Medulla oblongata (tissue), 1 donor: ENCODE measurements around the gene SH3BP5.

Source experiments
- DNase-seq: peaks from one replicate; pipeline ENCODE4 v3.0.0-alpha.2; 2015; ENCODE audit errors: extremely low spot score

Gene SH3BP5

DNA sequence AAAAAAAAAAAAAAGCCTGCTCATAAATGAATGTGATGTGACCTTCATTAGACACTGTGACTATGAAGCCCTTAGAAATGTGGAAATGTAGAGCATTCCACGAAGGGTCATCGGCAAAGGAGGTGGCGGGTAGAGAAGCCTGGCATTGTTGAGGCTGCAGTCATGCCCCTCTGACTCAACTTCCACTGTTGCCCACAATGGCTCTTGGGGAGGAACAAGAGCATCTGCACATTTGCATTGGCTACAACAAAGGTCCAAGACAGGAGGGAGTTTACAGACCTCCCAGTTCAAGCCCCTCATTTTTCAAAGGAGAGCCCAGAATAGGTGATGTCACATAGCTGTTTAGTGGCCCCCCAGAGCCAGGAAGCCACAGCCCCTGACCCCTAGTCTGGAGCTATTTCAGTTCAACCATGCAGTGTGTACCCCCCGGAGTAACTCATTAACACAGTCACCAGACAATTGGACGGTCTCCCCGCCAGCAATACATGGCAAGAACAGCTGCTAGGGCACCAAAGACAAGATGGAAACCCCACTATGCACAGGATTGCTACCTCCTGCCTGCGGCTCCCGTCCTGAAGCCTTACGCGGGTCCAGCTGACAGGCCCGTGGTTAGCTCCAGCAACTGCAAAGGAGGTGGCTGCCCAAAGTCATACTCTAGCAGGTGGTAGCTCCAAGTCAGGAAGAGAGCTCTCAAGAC is 56.2 kb downstream of the SH3BP5 start:
- no peak for DNase-seq

DNA sequence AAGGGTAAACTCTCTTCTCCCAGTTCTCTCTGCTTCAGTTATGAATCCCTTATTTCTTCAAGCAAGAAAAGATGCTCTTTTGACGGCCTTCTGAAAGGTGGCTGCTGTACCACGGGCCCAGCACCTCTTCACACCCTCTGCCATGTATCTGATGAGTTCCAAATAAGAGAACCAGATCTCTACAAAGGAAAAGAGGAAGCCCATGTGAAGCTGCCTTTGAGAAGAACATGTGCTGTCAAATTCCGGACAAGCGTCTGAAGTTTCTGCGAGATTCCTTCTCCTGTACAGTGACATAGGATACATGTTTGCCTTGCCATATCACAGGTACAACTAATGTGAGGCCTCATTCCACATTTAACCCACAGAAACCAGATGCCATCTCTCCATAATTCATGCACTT is 59.2 kb downstream of the SH3BP5 start:
- DNase-seq: no peak

DNA sequence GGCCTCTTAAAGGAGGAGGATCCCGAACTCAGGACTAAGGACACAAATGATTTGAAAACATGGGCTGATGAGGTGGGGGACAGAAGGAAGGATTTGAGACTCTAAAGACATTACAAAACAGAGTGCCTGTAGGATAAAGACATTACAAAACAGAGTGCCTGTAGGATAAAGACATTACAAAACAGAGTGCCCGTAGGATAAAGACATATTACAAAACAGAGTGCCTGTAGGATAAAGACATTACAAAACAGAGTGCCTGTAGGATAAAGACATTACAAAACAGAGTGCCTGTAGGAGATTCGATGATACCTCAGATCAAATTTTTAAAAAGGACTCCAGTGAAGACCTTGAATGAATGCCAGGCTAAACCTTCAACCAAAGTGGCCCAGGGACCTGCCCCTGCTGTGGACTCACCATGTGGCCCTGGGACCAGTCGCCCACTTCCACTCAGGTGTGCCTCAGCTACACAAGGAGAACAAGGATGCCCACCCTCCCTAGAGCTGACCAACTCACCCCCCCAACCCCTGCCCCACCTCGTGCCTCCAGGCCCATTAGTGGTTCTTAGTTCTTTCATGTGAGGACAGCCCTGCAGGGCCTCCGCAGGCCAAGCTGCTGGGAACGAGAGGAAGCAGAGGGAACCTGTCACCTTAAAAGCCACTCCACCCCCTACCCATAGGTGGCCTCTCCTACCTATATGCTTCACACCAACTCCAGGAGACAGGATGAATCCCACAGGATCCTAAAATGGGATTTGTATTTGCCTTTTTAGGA is 59.8 kb downstream of the SH3BP5 start:
- no peak for DNase-seq

DNA sequence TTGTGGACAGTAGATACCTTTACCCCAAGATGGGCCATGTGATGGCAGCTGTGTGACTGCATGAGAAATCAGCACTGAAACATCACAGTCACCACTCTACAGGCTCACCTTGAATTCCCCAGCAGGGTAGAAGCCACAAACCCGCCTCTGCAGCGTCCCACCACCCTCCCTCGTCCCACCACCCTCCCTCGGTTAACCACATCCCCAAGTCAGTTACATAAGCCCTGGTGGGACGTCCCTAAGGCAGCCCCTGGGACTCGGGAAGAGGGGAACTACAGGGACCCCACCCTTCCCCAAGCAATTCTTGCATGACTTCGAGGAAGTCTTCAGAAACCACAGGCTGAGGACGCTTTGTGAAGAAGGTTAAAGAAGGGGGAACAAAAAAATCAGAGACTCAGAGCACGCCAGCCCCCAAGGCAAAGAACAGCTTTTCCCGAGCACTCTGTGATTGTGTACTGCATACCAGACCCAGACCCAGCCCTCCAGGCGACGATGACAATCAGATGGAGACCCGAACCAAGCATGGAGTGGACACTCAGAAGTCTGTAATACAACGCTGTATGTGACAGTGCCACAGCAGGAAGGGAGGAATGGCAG is 60.5 kb downstream of the SH3BP5 start:
- no peak for DNase-seq

DNA sequence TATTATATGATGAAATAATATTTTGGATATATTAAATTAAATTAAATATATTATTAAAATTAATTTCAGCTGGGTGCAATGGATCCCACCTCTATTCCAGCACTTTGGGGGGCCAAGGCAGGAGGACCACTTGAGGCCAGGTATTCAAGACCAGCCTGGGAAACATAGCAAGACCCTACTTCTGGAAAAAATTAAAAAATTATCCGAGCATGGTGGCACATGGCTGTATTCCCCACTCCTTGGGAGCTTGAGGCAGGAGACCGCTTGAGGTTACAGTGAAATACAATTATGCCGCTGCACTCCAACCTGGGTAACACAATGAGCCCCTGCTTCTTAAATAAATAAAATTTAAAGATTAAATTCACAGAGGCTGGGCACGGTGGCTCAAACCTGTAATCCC is 61.4 kb downstream of the SH3BP5 start:
- DNase-seq: no peak

DNA sequence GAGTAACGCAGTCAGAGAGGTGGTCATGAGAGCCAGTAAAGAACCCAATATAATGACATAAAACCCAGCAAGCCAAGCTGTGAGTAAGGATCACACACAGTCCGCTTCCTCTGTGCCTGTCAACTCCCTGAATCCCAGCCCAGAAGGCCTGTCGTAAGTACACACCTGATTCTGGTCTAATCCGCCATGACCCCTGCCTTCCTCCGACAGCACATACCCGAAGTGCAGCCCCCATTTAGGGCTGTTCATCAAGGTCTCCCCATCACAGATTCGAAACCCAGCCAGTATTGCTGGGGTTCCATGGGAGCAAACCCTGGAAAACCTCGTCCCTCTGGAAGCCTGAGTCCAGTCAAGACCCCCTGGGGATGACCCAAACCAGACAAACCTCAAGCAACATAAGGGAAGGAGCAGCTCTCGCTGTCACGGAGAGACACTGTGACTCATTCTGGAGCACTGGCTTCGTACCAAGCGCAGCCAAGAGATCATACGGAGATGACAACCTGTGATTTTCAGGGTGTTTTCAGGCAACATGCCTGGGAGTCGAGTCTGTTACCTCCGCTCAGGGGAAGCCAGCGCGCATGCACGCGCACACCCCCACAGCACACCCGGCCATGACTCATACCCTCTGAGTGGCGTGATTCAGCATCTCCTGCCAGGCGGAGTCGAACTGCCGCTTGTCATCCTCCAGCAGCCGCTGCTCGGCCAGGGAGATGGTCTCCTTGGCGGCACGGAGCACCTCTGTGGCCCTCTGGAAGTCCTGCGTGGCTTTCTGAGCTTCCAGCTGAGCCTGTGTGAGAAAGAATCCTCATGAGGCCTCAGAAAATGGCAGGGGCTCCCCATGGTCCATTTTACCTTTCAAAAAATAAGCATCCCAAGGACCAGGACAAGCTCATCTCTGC is 63.0 kb downstream of the SH3BP5 start:
- DNase-seq: peak; percentile 85

DNA sequence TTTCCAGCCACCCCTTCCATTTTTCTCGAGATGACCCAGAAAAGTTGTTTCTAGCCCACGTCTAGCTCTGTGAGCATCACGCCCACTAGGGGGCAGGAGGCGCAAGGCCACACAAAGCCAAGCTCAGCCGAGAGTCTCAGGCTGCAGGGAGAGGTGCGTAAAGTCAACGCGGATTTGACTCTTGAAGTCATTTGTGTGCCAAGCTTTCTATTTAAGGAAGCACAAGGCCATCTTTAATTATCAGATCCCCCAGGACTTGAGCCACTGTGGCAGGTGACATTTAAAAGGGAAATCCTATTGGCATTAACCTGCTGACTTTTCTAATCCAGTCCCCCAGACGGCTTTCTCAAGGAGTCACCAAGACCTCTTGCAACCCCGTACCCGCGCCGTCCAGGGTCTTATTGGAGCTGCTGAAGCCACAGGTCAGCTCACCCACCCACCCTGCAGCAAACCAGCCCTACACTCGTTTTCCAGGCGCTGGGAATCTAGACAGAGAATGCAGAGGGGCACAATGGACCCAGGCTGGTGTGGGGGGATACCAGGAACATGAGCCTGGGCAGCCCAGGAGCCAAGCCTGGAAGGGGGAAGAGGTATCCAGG is 64.3 kb downstream of the SH3BP5 start:
- DNase-seq: peak; percentile 94

DNA sequence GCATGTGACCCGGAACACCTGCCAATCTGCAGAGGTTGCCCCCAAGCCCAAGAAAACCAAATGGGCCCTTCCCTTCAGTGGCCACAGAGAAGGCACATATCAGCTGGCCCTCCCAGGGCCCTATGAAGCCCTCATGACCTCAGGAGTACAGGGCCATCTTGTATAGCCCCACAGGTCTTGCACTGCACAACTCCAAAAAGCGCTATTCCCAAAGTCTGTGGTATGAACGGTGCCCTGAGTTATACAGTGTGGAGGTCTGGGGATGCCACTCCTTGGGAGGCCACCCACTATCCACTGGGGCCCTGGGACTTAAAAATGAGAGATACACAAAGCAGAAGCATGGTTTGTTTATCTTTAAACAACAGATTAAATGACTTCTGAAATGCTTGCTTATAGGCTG is 64.9 kb downstream of the SH3BP5 start:
- no peak for DNase-seq

DNA sequence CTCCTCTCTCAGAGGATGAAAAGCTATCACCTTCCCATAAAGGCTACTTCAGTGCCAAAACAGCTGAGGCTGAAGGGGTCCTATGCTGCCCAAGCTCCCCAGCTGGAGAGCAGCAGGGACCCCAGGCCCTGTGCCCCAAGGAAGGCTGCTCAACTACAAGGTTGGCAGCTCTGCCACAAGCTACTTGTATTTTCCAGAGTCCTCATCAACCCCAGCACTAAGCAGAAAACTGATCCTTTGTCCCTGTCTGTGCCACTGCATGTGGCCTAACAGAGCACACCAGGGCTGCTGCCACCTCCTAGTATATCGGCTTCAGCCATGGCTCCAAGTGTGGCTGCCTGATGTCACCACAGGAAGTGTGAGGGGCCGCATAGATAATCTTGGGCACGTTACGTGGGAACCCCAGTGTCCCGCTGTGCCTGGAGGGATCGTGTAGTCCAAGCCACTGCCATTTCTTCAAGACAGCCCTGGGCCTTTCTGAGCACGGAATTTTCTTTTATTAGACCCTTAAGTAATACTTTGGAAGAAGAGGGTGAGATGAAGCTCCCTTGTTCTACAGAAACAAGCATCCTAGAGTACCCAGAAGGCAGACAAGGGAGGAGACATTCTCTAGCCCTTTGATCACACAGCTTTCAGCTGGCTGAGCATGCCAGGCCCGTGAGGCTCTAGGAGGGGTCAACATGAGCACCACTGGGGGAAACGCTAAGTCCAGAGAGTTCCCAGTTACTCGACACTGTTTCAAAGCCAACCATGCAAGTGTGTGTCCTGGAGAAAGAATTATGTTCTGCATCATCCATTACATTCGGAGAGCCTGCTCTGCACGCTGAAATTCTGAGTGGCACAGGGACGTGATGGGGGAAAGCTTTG is 65.6 kb downstream of the SH3BP5 start:
- no peak for DNase-seq

DNA sequence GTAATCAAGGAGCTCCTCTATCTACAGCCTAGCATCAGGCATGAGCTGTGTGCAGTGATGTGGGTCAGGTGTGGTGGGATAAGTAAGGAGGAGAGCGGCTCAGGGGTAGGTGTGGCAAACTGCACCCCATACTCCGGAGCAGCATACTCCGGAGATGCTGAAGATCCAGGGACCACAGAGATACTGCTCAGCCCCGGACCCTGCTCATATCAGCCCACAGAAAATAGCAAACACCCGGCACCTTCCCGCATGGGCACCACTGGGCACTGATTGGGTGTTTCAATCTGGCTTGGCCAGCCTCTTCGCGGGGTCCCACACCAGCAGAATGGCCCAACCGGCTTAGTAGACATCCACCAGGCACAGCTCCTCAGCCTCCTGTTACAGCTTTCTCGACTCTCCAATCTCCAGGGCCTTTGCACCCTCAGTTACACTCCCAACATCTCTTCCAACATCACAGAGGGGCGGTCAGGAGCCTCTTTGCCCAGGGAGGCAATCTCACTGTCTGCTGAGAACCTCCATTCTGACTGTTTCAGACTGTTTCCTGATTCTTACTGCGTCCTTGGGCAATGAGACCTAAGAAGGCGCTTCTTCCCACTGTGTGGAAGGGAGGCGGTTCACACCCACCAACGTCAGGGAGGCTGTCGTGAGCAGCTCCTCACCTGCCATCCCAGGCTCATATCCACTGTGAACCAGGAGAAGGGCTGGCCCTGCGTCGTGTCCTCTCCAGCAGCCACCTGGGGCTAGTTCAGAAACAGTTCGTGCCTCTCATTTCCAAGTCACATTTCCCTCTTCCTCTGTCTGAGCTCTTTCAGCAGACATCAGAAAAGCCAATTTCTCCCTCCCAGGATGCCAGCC is 66.5 kb downstream of the SH3BP5 start:
- DNase-seq: no peak

DNA sequence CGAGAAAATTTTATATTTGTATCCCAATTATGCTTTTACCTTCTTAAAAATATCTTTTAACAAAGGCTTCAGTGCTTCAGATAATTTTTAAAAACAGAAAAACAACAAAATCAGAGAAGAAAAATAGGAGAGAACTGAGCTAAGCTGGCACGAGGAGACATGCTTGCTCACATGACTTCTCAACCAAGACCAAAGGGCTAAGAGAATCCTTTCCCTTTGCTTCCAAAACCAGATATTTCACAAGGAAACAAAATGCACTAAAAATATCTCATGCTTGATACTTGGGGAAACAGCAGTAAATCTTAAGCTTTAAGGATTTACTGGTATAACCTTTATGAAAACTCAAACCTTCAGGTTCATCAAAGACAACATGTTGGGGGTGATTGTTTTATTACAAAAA is 67.9 kb downstream of the SH3BP5 start:
- no peak for DNase-seq

DNA sequence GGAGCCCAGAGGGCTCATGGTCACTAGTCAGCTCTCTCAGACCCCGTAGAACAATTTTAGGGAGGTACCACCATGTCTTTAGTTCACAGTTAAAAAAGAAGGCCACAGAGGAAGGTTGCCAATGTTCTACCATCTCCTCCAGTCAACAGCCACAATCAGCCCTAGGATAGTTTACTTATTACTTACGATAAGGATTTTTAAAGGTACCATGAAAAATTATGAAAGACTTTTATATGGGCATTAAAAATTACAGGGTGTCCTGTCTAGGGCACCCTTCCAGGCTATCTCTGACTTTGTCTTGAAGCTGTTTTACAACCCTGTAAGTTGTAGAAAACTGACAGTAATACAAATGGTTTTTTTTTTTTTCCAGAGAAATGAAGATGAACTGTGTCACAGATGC is 68.5 kb downstream of the SH3BP5 start:
- no peak for DNase-seq

DNA sequence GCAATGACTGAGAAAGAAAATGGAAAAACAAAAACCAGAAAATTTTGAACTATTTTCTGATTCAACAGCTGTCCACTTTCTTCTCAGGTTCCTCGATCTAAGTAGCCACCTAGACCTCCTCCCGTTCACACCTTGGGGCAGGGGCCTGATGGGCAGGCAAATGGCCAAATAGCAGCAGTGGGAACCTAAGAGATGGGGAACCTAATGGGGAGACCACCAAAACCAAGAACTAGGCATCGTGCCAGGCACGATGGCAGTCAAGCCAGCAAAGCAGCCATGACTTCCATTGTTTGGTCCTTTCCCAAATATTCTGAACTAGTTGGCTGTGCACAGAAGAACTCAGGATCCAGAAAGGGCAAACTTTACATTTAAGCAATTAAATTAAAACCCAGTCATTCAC is 69.3 kb downstream of the SH3BP5 start:
- no peak for DNase-seq

DNA sequence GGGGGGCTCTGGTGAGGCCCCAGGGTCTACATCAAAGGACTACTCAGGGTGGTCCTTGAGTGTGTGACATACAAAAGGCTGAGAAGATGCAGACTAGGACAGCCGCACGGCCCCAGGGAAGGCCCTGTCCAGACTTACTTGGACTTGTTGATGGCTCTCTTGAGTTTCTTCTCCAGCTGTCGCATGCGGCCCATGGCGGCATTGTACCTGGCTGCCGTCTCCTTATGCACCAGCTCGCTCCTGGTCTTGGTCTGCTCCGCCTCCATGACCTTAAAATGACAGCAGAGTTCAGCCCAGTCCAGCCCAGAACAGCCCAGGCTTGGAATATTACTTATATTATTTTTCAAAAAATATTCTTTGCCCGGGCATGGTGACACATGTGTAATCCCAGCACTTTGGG is 70.4 kb downstream of the SH3BP5 start:
- no peak for DNase-seq

DNA sequence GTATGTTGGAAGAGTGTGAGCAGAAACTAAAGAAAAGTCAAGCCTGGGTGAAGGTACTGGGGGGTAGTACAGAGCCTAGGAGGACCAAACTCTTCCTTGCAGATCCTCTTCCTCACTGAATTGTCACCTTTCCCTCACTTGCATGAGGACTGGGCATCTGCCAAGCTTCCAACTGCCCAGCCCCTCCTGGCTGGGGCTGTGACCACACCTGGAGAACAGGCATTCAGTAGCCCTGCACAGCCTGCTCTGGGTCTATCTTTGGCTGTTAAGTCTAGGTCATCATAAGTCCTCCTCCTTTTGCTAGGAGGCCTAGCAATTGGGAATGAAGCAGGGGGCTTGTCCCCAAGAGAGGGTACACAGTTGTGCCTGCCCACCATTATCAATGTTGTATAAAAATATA is 71.1 kb downstream of the SH3BP5 start:
- no peak for DNase-seq

DNA sequence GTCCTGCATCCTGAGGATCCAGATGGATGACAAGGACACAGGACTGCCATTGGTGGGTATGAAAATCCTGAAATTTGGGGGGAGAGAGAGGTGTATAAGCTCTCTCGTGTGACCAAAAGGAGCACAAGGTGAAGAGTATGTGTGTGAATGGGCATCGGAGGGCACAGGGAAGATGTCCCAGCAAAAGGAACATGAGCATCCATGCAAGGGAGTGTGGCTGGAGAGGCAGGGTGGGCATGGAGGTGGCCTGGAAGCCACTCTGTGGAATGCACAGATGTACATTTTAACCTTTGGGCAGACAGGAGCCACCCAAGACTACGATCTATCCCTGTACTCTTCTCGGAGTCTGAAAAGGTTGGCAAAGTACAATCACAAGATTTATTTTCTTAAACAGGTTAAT is 71.9 kb downstream of the SH3BP5 start:
- DNase-seq: no peak

DNA sequence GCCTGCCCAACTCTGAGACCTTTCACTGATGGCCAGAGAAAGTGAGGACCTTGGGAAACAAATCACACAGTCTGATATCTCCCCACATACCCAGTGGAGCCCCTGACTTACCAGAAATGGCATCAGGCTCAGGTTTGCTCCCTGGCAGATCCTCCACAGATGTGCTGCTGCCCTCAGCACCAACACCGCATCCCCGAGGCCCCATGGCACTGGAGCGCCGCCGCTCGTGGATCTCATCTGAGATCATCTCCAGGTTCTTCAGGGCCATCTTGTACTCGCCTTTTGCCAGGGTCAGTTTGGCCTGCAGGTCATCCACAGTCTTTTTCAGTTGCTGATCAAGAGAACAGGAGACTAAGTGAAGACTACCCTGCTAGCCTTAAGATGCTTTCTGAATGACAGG is 73.7 kb downstream of the SH3BP5 start:
- DNase-seq: no peak

DNA sequence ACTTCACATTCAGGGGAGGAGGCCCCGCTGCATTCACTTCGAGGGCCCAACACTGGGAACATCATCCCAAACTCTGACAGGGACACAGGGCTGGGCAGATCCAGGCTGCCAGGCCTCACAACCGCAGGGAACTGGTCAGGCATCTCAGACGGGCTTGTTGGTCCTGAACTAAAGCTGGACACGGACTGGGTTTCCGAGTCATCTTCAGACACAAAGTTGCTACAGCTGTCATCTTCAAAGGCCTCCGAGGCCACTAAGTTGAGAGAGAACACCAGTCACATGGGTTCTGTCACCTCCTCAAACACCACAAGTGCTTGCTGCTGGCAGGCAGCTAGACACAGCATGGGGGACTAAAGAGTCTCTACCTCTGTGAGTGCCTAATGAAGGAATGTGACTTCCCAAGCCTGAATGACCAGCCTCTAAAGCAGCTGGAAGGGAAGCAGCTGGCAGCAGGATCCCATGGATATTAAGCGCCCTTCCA is 75.5 kb downstream of the SH3BP5 start:
- DNase-seq: no peak

DNA sequence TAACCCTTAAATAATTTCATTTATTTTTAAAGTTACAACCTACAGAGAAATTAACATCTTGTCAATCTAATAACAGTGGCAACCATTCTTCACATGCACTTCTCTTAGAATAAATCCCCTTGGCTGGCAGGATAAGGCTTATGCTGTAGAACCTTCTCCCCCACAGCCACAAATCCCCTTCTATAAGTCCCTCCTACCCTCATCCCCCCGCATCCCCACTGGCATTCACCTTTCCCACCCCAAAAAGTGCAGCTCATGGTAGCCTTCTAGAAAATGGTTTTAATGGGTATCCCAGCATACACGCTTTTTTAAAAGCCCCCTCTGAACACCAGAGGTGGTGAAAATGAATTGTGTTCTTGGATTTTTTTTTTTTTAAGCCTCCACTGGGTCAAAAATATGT is 77.2 kb downstream of the SH3BP5 start:
- DNase-seq: no peak
